Kidney (tissue), 14 donors: ENCODE results near the gene LGALS1. TPM values are rescaled to one million over a fixed set of nuclear protein-coding genes. Genes with fewer than 3 reads are reported as not detected.
"Not testable (repeated sequence)": the region's sequence is repeated elsewhere in the genome, so short reads cannot be mapped to it uniquely, and the experiment has no call there.

Experiments
- DNase-seq, 5 donors: peaks; one replicate each; pipeline ENCODE4 v3.0.0-alpha.2; 2013 to 2020
- FAIRE-seq: peaks from 2 replicates; lab custom pipeline; 2012; peaks lifted over from hg19 to GRCh38; lab: Jason Lieb, UNC
- H3K27ac ChIP-seq, 2 donors: one replicate each; pipeline ENCODE4 v1.7.0; 2013; ENCODE audit warnings: low read depth in 2 of 2, low read length in 2 of 2, inconsistent platforms in 1 of 2
- H3K27me3 ChIP-seq: one replicate; pipeline ENCODE4 v1.7.1; 2013; ENCODE audit warnings: low read length, inconsistent platforms; ENCODE audit not compliant: control insufficient read depth, insufficient read depth
- H3K36me3 ChIP-seq, 3 donors: one replicate each; pipeline versions ENCODE4 v1.7.0 to v1.7.1; 2013; ENCODE audit warnings: low read length in 3 of 3, control low read depth in 1 of 3, inconsistent platforms in 1 of 3; ENCODE audit not compliant: insufficient read depth in 3 of 3, control insufficient read depth in 2 of 3
- H3K4me1 ChIP-seq, 3 donors: one replicate each; pipeline versions ENCODE4 v1.7.0 to v1.7.1; 2013; ENCODE audit warnings: low read length in 3 of 3, inconsistent platforms in 1 of 3, low read depth in 1 of 3; ENCODE audit not compliant: control insufficient read depth in 2 of 3, insufficient read depth in 2 of 3
- H3K4me3 ChIP-seq, 3 donors: one replicate each; pipeline versions ENCODE4 v1.7.0 to v1.8.1; 2013; ENCODE audit warnings: low read length in 3 of 3, control low read depth in 1 of 3, inconsistent platforms in 1 of 3
- H3K9ac ChIP-seq, 3 donors: one replicate each; pipeline versions ENCODE4 v1.7.0 to v1.7.1; 2013; ENCODE audit warnings: low read length in 3 of 3, control low read depth in 1 of 3, inconsistent platforms in 1 of 3
- H3K9me3 ChIP-seq, 3 donors: one replicate each; pipeline versions ENCODE4 v1.7.0 to v1.7.1; 2013; ENCODE audit warnings: low read length in 3 of 3, control low read depth in 1 of 3, inconsistent platforms in 1 of 3; ENCODE audit not compliant: control insufficient read depth in 2 of 3, insufficient read depth in 1 of 3
- CTCF ChIP-seq: IDR thresholded peaks from 3 replicates; pipeline ENCODE4 v1.5.1; 2012; ENCODE audit warnings: mild to moderate bottlenecking, moderate library complexity, borderline replicate concordance; ENCODE audit not compliant: insufficient read depth; ENCODE audit errors: extremely low read depth
- intact Hi-C: fragments of 100-400 bp; cut with DNase I; formaldehyde crosslinking; loops from one replicate; pipeline ENCODE4 v1.11.1; 2022
- polyA plus RNA-seq: library from polyadenylated mRNA; stranded (reverse); fragments of 350-450 nt; fragmentation: Illumina TruSeq; extraction: RNeasy Lipid Tissue Mini Kit (QIAGEN cat#74804); gene quantifications from one replicate; pipeline ENCODE4 v1.2.3, GENCODE V29; 2014; ENCODE audit warnings: low read depth, low replicate concordance; ENCODE audit not compliant: insufficient read depth
- total RNA-seq: library from RNA; stranded (reverse); fragmentation: NEBNext Ultra II Directional; extraction: Animal tissue kit (Norgen Biotek cat#: 25700); gene quantifications from one replicate; pipeline ENCODE4 v1.2.1, GENCODE V29; 2021
- donor health status: control.
- donor health status: control.
- donor health status: control.
- donor health status: control.
- donor health status: control.
- donor health status: DM: yes; HTN: yes; CAD: no.
- donor health status: Normal renal cell carcinoma (clear cell type).

Gene LGALS1
- total and polyA plus RNA-seq, 2 donors from 2014 or later: 227 to 496 TPM

- Histone ChIP-seq H3K4me3 (no peak overlapping the region), H3K27me3 (no peaks in the 10 kb centered on the region), H3K36me3 (no peaks in the 10 kb centered on the region), H3K9me3 (no peaks in the 10 kb centered on the region), H3K9ac (no peak overlapping the region), H3K27ac (no peak overlapping the region), H3K4me1 (peaks cover 0 to 13% (median 6%) of the 10 kb centered on the region in 3 donors)
- FAIRE-seq (no peak), DNase-seq (no peak)
- intact Hi-C loops: no loop called here
- TF ChIP-seq CTCF: no peak
These were observed 20.7 kb upstream of the LGALS1 start for GRCh38 chr22:37654563-37655251.

GRCh38 chr22:37655252-37655563, 20.2 kb upstream of the LGALS1 start:
- Histone ChIP-seq H3K9me3 (no peaks in the 10 kb centered on the region), H3K27ac (no peak overlapping the region), H3K36me3 (no peaks in the 10 kb centered on the region), H3K4me3 (no peak overlapping the region), H3K27me3 (no peaks in the 10 kb centered on the region), H3K4me1 (peaks cover 0 to 18% (median 7%) of the 10 kb centered on the region in 3 donors), H3K9ac (no peak overlapping the region)
- intact Hi-C loops: no loop called here
- TF ChIP-seq CTCF: no peak
- no peak for DNase-seq
- FAIRE-seq: no peak

GRCh38 chr22:37656583-37656982, 18.9 kb upstream of the LGALS1 start:
- DNase-seq, H3K27ac ChIP-seq, H3K27me3 ChIP-seq, H3K9ac ChIP-seq, H3K9me3 ChIP-seq, H3K36me3 ChIP-seq, intact Hi-C loops, FAIRE-seq, H3K4me3 ChIP-seq: not testable (repeated sequence)
- H3K4me1 ChIP-seq: peaks cover 4 to 28% (median 9%) of the 10 kb centered on the region in 3 donors

- Histone ChIP-seq H3K9ac (peak overlapping the region; percentile 7 to 71 (median 67)), H3K27me3 (no peaks in the 10 kb centered on the region), H3K27ac (no peak overlapping the region), H3K9me3 (no peaks in the 10 kb centered on the region), H3K36me3 (no peaks in the 10 kb centered on the region), H3K4me1 (peaks cover 5 to 28% (median 9%) of the 10 kb centered on the region in 3 donors), H3K4me3 (peak overlapping the region; percentile 52 to 90 (median 79))
- no peak for DNase-seq
- no peak for TF ChIP-seq CTCF
- FAIRE-seq: no peak
- intact Hi-C loops: no loop called here
These were observed 17.8 kb upstream of the LGALS1 start for GRCh38 chr22:37657590-37658132.
